Suprapubic skin (tissue), 4 donors: ENCODE measurements around the gene EXO1. TPM values are rescaled to one million over a fixed set of nuclear protein-coding genes. Genes with fewer than 3 reads are reported as not detected.
A peak's percentile ranks its signal among the peaks of the same experiment; 100 is the strongest.
"Not testable (repeated sequence)": the region's sequence is repeated elsewhere in the genome, so short reads cannot be mapped to it uniquely, and the experiment has no call there.

Source experiments
- DNase-seq, 2 donors: peaks; one replicate each; pipeline ENCODE4 v3.0.0-alpha.2; 2019; ENCODE audit warnings: low spot score in 2 of 2
- H3K27ac ChIP-seq: fragments of 200-600 bp; sonication (generic); one replicate; pipeline ENCODE4 v1.5.1; 2019
- H3K27me3 ChIP-seq: fragments of 200-600 bp; sonication (generic); one replicate; pipeline ENCODE4 v1.5.1; 2019
- H3K36me3 ChIP-seq: fragments of 200-600 bp; sonication (generic); one replicate; pipeline ENCODE4 v1.5.1; 2019
- H3K4me1 ChIP-seq: fragments of 200-600 bp; sonication (generic); one replicate; pipeline ENCODE4 v1.5.1; 2019
- H3K4me3 ChIP-seq: fragments of 200-600 bp; sonication (generic); one replicate; pipeline ENCODE4 v1.5.1; 2019; ENCODE audit warnings: mild to moderate bottlenecking
- H3K9me3 ChIP-seq: fragments of 200-600 bp; sonication (generic); one replicate; pipeline ENCODE4 v1.5.1; 2019
- CTCF ChIP-seq, 2 donors: fragments of 200-600 bp in 1 of 2; fragments of 450-650 bp in 1 of 2; sonication (generic) in 1 of 2; IDR thresholded peaks; one replicate each; pipeline ENCODE4 v1.5.1; 2016 to 2019; ENCODE audit warnings: antibody characterized with exemption in 2 of 2, mild to moderate bottlenecking in 1 of 2, moderate library complexity in 1 of 2
- EP300 ChIP-seq: sonication (generic); formaldehyde crosslinking; IDR thresholded peaks from one replicate; pipeline ENCODE4 v1.6.1; 2017; ENCODE audit warnings: antibody characterized with exemption
- POLR2A ChIP-seq, 2 donors: fragments of 450-650 bp; IDR thresholded peaks; one replicate each; pipeline ENCODE4 v1.6.1; 2017; ENCODE audit warnings: antibody characterized with exemption in 2 of 2, mild to moderate bottlenecking in 2 of 2, moderate library complexity in 2 of 2
- POLR2AphosphoS5 ChIP-seq, 3 donors: sonication (generic); formaldehyde crosslinking; IDR thresholded peaks; one replicate each; pipeline ENCODE4 v1.6.1; 2017; ENCODE audit warnings: antibody characterized with exemption in 3 of 3
- WGBS: methylation state at CpG from one replicate; pipeline ENCODE4 v1.1.5; 2018; 5-methylcytosine and 5-hydroxymethylcytosine counted together
- total RNA-seq, 4 donors: library from RNA; depleted of rRNA; stranded (reverse); fragments of >200 nt; gene quantifications; one replicate each; pipeline ENCODE4 v1.1.0, GENCODE V29; 2016

Gene EXO1
- total RNA-seq: 1 to 10 TPM in 1 of 4 donors, under 1 TPM in 3; 0.48 to 1.6 (median 0.94) TPM

DNA sequence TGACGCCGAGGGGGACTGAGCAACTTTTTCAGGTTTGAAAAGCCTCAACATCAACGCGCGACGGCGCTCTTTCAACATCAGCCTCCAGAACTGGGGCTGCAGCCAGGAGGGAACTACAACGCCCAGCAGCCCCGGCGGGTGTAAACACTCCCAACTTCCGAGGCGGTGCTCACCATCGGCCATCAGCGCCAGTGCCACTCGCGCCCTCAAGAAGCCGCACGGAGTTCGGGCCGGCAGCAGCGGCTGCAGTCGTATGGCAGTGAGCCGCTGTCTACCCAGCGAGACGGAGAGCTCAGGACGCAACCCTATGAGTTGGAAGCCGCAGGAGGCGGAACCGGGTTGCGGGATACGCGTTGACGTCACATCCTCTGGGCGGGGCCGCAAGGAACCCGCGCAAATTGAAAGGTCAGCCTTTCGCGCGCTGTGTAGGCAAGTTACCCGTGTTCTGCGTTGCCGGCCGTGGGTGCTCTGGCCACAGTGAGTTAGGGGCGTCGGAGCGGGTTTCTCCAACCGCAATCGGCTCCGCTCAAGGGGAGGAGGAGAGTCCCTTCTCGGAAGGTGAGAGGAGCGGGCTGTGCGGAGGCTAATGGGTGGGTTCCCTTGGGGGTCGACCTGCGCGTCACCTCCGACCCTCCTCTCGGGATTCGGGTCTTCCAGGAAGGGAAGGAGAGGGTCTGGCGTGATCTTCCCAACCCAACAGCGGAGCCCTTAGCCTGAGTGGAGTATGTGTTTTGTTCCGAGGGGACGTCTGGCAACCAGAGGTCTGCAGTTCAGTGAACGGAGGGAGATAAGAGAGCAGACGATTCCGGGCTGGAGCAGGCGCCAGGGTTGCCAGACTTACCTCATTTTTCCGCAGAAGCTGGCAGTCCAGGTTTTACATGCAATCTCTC lies at the start of gene EXO1:
Gene EXO1, plus strand, starts transcription at position 409 of the 890 bp plus-strand sequence. CDS start 2,222 bp downstream, outside the sequence.
- TF ChIP-seq EP300 (no peak), POLR2A (IDR thresholded peaks at IDR 0.05) (no peak), CTCF (IDR thresholded peaks at IDR 0.05) (peak in 1 of 2 donors; percentile 2), POLR2AphosphoS5 (IDR thresholded peaks at IDR 0.05) (no peak)
- Histone ChIP-seq H3K27ac (peak within 1 kb of the TSS; percentile 93), H3K9me3 (no peaks in the 10 kb centered on the region), H3K4me1 (peaks cover 12% of the 10 kb centered on the region), H3K27me3 (no peaks in the 10 kb centered on the region), H3K36me3 (no peaks in the 10 kb centered on the region), H3K4me3 (peak within 1 kb of the TSS; percentile 76)
- under 1% methylated on average over 61 of the region's 68 CpGs for WGBS
- peak; percentile 88 to 92 for DNase-seq

GRCh38 chr1:241799416-241799815 lies 48.6 kb upstream of the EXO1 start:
- no peaks in the 10 kb centered on the region for H3K9me3 ChIP-seq
- H3K27ac ChIP-seq: no peak overlapping the region
- no peaks in the 10 kb centered on the region for H3K4me1 ChIP-seq
- H3K27me3 ChIP-seq: no peaks in the 10 kb centered on the region
- WGBS: 97% methylated on average over 1 of the region's 1 CpG
- no peak overlapping the region for H3K4me3 ChIP-seq
- H3K36me3 ChIP-seq: no peaks in the 10 kb centered on the region
- TF ChIP-seq CTCF (IDR thresholded peaks at IDR 0.05): no peak
- no peak for TF ChIP-seq EP300
- TF ChIP-seq POLR2AphosphoS5 (IDR thresholded peaks at IDR 0.05): no peak
- DNase-seq: no peak

DNA sequence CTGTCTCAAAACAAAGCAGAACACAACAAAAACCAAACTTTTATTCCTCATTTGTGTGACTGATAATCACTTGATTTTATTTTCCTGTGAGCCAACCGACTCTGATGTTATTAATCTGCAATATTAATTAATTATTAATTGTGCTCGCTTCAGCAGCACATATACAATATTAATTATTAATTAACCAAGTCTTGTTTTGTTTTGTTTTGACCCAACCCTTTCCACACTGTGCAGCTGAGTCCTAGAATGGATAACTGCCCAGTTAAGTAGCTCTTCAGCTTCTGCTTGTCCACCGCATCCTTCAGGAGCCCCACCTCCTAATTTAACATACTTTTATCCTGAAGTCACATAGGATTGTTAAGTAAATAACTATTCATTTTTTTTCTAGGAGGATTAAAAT lies 47.4 kb upstream of the EXO1 start:
- no peaks in the 10 kb centered on the region for H3K4me1 ChIP-seq
- H3K27me3 ChIP-seq: no peaks in the 10 kb centered on the region
- H3K36me3 ChIP-seq: no peaks in the 10 kb centered on the region
- H3K9me3 ChIP-seq: no peaks in the 10 kb centered on the region
- no peak for TF ChIP-seq POLR2A (IDR thresholded peaks at IDR 0.05)
- TF ChIP-seq EP300: no peak
- TF ChIP-seq POLR2AphosphoS5 (IDR thresholded peaks at IDR 0.05): no peak
- TF ChIP-seq CTCF (IDR thresholded peaks at IDR 0.05): no peak
- WGBS: 90% methylated on average over 3 of the region's 3 CpGs
- H3K4me3 ChIP-seq: no peak overlapping the region
- H3K27ac ChIP-seq: no peak overlapping the region
- DNase-seq: no peak

GRCh38 chr1:241802863-241803262 lies 45.1 kb upstream of the EXO1 start:
- no peaks in the 10 kb centered on the region for H3K36me3 ChIP-seq
- DNase-seq: no peak
- WGBS: 86% methylated on average over 3 of the region's 3 CpGs
- H3K4me3 ChIP-seq: no peak overlapping the region
- H3K27ac ChIP-seq: no peak overlapping the region
- no peaks in the 10 kb centered on the region for H3K4me1 ChIP-seq
- TF ChIP-seq EP300: no peak
- TF ChIP-seq CTCF (IDR thresholded peaks at IDR 0.05): no peak
- TF ChIP-seq POLR2AphosphoS5 (IDR thresholded peaks at IDR 0.05): no peak
- TF ChIP-seq POLR2A (IDR thresholded peaks at IDR 0.05): no peak
- H3K27me3 ChIP-seq: no peaks in the 10 kb centered on the region
- no peaks in the 10 kb centered on the region for H3K9me3 ChIP-seq

DNA sequence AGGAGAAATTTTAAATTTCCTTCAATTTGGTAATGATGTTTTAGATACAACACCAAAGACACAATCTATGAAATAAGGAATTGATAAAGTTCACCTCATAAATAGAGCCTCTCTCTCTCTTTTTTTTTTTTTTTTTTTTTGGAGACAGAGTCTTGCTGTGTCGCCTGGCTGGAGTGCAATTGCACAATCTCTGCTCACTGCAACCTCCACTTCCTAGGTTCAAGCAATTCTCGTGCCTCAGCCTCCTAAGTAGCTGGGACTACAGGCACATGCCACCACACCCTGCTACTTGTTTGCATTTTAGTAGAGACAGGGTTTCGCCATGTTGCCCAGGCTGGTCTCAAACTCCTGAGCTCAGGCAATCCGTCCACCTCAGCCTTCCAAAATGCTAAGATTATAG lies 43.3 kb upstream of the EXO1 start:
- WGBS: 88% methylated on average over 4 of the region's 4 CpGs

More for the DNA sequence above, 43.3 kb upstream of the EXO1 start:
- not testable (repeated sequence) for H3K4me1 ChIP-seq, DNase-seq, H3K4me3 ChIP-seq, H3K36me3 ChIP-seq, H3K27ac ChIP-seq, H3K9me3 ChIP-seq, H3K27me3 ChIP-seq
